Measurements from ENCODE around the gene NEURL1.

GRCh38 chr10:103599211-103599610, 105.7 kb downstream of the NEURL1 start:
- TF ChIP-seq SIN3A (IDR thresholded peaks at IDR 0.05; ENCODE audit: low read depth, low read length) = no peak
- TF ChIP-seq YY1 (IDR thresholded peaks at IDR 0.05; ENCODE audit: low read depth, low read length) = no peak
- no peak for TF ChIP-seq RCOR1 (conservative IDR thresholded peaks at IDR 0.05; ENCODE audit: low read depth, low read length)

All from GM12878 (cell line).